ENCODE measurements around the gene SHROOM4. TPM values are rescaled to one million over a fixed set of nuclear protein-coding genes. Genes with fewer than 3 reads are reported as not detected.

Gene SHROOM4
- total and polyA plus RNA-seq, 2 of the 13 experiments (the other 11 are each of a cell fraction or from before 2014, with no cell fraction given): 0.08 to 0.18 TPM

- intact Hi-C loops (cut with micrococcal nuclease; ENCODE audit: unreplicated experiment): no loop called here
- Histone ChIP-seq H3K27me3 (ENCODE audit: control insufficient read depth in 1 of 2, insufficient read depth in 2 of 2, low read length in 2 of 2) (no peaks in the 10 kb centered on the region), H3K27ac (ENCODE audit: extremely low read length, insufficient read depth, low read length) (no peak overlapping the region), H3K4me1 (ENCODE audit: insufficient read depth, low read length) (no peaks in the 10 kb centered on the region), H4K20me1 (ENCODE audit: insufficient read depth, low read length) (no peaks in the 10 kb centered on the region), H3K36me3 (replicated peaks in 1 of 2; ENCODE audit: control insufficient read depth in 1 of 2, insufficient read depth in 2 of 2, low read length in 2 of 2) (no peaks in the 10 kb centered on the region), H3K79me2 (ENCODE audit: insufficient read depth, low read length) (no peaks in the 10 kb centered on the region), H3K4me2 (ENCODE audit: low read depth, low read length) (no peak overlapping the region), H3K9ac (ENCODE audit: insufficient read depth, low read depth, low read length) (no peak overlapping the region), H3K9me3 (ENCODE audit: low read length) (no peaks in the 10 kb centered on the region), H3K4me3 (replicated peaks in 1 of 3; ENCODE audit: insufficient read depth in 1 of 3, low read depth in 2 of 3, low read length in 3 of 3) (no peak overlapping the region), H2AFZ (ENCODE audit: low read length) (no peak overlapping the region)
- DNase-seq (ENCODE audit: low spot score) (no peak), FAIRE-seq (no peak), ATAC-seq (no peak)
- POLR2A ChIA-PET: no interaction called here
- in situ Hi-C loops (cut with HindIII; ENCODE audit: extremely low pct_ligation_motif_present, low pct_unique_long_range_greater_than_20kb): no loop called here
- CTCF ChIA-PET (ENCODE audit: low intra/inter-chr PET ratio, low total read pairs): no interaction called here
- 15% methylated on average over 2 of the region's 2 CpGs for WGBS (ENCODE audit: low lambda C conversion rate)
- BruUV-seq (replicated peaks): no TSS peak
- TF ChIP-seq ZNF160 (CRISPR knock-in tag; IDR thresholded peaks at IDR 0.05) (0 out of 2 replicates have a peak, but pooled peaks have one; percentile 56), NCOR1 (IDR thresholded peaks at IDR 0.05; ENCODE audit: borderline replicate concordance, low read length) (no peak)
Measured at GRCh38 chrX:50787099-50787498, 26.9 kb downstream of the SHROOM4 start.

- no TSS peak for BruUV-seq (replicated peaks)
- WGBS (ENCODE audit: low lambda C conversion rate): 0% methylated on average over 1 of the region's 1 CpG
- FAIRE-seq (no peak), DNase-seq (ENCODE audit: low spot score) (no peak), ATAC-seq (no peak)
- H3K27ac ChIP-seq (ENCODE audit: extremely low read length, insufficient read depth, low read length): no peak overlapping the region
- H3K36me3 ChIP-seq (replicated peaks in 1 of 2; ENCODE audit: control insufficient read depth in 1 of 2, insufficient read depth in 2 of 2, low read length in 2 of 2): no peaks in the 10 kb centered on the region
- intact Hi-C loops (cut with micrococcal nuclease; ENCODE audit: unreplicated experiment): no loop called here
- no peak overlapping the region for H3K4me2 ChIP-seq (ENCODE audit: low read depth, low read length)
- POLR2A ChIA-PET: no interaction called here
- no peaks in the 10 kb centered on the region for H4K20me1 ChIP-seq (ENCODE audit: insufficient read depth, low read length)
- H3K4me3 ChIP-seq (replicated peaks in 1 of 3; ENCODE audit: insufficient read depth in 1 of 3, low read depth in 2 of 3, low read length in 3 of 3): no peak overlapping the region
- no peaks in the 10 kb centered on the region for H3K4me1 ChIP-seq (ENCODE audit: insufficient read depth, low read length)
- H3K79me2 ChIP-seq (ENCODE audit: insufficient read depth, low read length): no peaks in the 10 kb centered on the region
- no peaks in the 10 kb centered on the region for H3K9me3 ChIP-seq (ENCODE audit: low read length)
- no peak for TF ChIP-seq ZNF790 (CRISPR knock-in tag; IDR thresholded peaks at IDR 0.05; ENCODE audit: borderline replicate concordance)
- in situ Hi-C loops (cut with HindIII; ENCODE audit: extremely low pct_ligation_motif_present, low pct_unique_long_range_greater_than_20kb): no loop called here
- no peaks in the 10 kb centered on the region for H3K27me3 ChIP-seq (ENCODE audit: control insufficient read depth in 1 of 2, insufficient read depth in 2 of 2, low read length in 2 of 2)
- no peak overlapping the region for H3K9ac ChIP-seq (ENCODE audit: insufficient read depth, low read depth, low read length)
- no peak overlapping the region for H2AFZ ChIP-seq (ENCODE audit: low read length)
- CTCF ChIA-PET (ENCODE audit: low intra/inter-chr PET ratio, low total read pairs): no interaction called here
Measured at GRCh38 chrX:50780144-50780543, 33.9 kb downstream of the SHROOM4 start.

All from HepG2 (cell line).